Bronchial epithelial cell (primary cell): Measurements from ENCODE around the gene PHF21B. TPM values are rescaled to one million over a fixed set of nuclear protein-coding genes. Genes with fewer than 3 reads are reported as not detected.

ENCODE experiments used
- DNase-seq: peaks from one replicate; pipeline ENCODE4 v3.0.0-alpha.2; 2010; ENCODE audit warnings: low read depth
- FAIRE-seq: peaks from 2 replicates; lab custom pipeline; 2011; peaks lifted over from hg19 to GRCh38; lab: Jason Lieb, UNC
- H3K27me3 ChIP-seq: 2 replicates; pipeline ENCODE4 v1.5.1; 2011; ENCODE audit warnings: low read length; ENCODE audit not compliant: control insufficient read depth, insufficient read depth
- H3K36me3 ChIP-seq: 2 replicates; pipeline ENCODE4 v1.5.1; 2011; ENCODE audit warnings: low read length; ENCODE audit not compliant: control insufficient read depth, insufficient read depth
- H3K4me3 ChIP-seq: 2 replicates; pipeline ENCODE4 v1.5.1; 2011; ENCODE audit warnings: mild to moderate bottlenecking, low read depth, low read length, control low read depth
- total RNA-seq: library from RNA; depleted of rRNA; stranded (reverse); fragments of >200 nt; gene quantifications from 2 replicates; pipeline ENCODE4 v1.2.1, GENCODE V29; 2014
- TF ChIP-seq, protein P1 (sequence below): IDR thresholded peaks from 2 replicates; pipeline ENCODE4 v1.5.1; 2011; ENCODE audit warnings: mild to moderate bottlenecking, moderate library complexity, low read length, control low read depth, inconsistent platforms; ENCODE audit not compliant: insufficient read depth, severe bottlenecking

Gene PHF21B
- total RNA-seq, 1 donor from 2014 or later = not detected

DNA sequence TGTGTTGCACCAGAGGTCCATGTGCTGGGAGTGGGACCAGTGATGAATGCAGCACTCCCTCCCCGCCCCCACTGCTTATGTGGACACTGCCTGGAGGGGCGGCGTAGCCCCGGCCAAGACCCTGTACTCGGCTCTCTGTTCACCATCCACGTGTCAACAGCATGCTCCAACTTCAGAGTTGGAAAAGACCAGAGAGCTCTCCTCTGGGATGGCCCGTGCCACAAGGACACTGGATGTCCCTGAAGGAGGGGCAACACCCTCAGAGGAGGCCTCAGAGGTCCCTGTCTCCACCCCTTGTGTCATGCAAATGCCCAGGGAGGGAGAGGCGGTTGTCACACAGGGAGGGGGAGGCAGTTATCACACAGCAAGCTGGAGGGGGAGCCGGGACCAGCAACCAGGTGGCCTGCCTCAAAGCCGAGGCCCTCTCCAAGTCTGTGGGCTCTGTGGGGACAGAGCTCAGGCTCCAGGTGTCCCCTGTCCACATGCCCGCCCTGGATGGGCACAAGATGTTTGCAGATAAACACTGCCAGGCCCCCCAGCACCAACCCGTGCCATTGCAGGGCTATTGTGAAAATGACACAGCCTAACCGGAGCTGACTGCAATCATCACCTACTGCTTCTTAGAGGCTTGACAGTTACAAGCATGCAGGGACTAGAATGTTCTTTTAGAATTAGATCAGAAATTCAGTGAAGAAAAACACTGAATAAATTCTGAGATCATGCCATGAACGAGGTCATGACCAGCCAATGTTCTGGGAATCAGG is 121.1 kb downstream of the PHF21B start:
- no peak overlapping the region for H3K4me3 ChIP-seq
- DNase-seq (no peak), FAIRE-seq (no peak)
- H3K27me3 ChIP-seq = no peaks in the 10 kb centered on the region
- no peaks in the 10 kb centered on the region for H3K36me3 ChIP-seq
- TF ChIP-seq, protein P1, sequence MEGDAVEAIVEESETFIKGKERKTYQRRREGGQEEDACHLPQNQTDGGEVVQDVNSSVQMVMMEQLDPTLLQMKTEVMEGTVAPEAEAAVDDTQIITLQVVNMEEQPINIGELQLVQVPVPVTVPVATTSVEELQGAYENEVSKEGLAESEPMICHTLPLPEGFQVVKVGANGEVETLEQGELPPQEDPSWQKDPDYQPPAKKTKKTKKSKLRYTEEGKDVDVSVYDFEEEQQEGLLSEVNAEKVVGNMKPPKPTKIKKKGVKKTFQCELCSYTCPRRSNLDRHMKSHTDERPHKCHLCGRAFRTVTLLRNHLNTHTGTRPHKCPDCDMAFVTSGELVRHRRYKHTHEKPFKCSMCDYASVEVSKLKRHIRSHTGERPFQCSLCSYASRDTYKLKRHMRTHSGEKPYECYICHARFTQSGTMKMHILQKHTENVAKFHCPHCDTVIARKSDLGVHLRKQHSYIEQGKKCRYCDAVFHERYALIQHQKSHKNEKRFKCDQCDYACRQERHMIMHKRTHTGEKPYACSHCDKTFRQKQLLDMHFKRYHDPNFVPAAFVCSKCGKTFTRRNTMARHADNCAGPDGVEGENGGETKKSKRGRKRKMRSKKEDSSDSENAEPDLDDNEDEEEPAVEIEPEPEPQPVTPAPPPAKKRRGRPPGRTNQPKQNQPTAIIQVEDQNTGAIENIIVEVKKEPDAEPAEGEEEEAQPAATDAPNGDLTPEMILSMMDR = no peak

DNA sequence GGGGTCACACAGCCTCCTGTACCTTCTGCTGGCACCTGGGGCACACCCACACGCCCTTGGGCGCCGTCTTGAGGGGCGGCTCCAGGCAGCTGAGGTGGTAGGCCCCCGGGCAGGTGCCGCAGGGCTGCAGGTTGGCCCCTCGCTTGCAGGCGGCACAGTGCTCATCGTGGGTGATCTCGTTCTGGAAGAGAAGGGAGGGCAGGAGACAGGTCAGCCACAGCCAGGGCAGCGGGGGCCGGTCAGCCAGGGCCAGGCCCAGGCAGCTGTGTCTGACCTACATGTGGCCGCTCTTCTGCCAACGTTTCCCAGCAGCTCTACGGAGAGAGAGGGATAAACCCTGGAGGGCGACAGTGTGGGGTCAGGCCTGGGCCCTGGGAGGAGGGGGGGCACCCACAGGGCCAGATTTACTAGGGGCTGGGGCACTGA is 121.9 kb downstream of the PHF21B start:
- FAIRE-seq (no peak), DNase-seq (no peak)
- Histone ChIP-seq H3K27me3 (no peaks in the 10 kb centered on the region), H3K36me3 (no peaks in the 10 kb centered on the region), H3K4me3 (no peak overlapping the region)
- TF ChIP-seq, protein P1 = no peak

DNA sequence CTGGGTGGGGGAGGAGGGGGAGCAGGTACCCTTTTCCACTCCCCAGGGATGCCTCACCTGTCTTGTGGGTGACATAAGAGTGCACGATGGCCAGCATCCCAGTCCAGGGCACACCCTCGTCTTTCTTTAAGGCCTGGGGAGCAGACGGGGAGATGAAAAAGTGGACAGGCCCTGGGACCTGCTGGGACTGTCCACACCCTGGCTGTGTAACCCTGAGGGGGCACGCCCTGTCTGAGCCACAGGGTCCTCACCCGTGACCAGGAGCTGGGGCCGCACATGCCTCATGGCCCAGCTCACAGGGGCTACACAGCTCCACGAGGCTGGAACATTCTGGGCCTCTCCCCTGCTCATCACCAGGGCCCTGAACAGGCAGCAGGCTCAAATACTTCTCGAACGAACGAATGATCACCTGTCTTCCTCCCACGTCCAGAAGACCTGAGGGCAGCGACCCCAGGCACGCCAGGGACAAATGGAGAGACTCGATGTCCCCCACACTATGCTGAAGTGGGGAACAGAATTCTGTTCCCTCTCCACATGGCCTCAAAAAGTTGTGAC is 123.9 kb downstream of the PHF21B start:
- TF ChIP-seq, protein P1 = no peak
- no peaks in the 10 kb centered on the region for H3K27me3 ChIP-seq
- no peaks in the 10 kb centered on the region for H3K36me3 ChIP-seq
- FAIRE-seq = no peak
- no peak overlapping the region for H3K4me3 ChIP-seq
- no peak for DNase-seq

DNA sequence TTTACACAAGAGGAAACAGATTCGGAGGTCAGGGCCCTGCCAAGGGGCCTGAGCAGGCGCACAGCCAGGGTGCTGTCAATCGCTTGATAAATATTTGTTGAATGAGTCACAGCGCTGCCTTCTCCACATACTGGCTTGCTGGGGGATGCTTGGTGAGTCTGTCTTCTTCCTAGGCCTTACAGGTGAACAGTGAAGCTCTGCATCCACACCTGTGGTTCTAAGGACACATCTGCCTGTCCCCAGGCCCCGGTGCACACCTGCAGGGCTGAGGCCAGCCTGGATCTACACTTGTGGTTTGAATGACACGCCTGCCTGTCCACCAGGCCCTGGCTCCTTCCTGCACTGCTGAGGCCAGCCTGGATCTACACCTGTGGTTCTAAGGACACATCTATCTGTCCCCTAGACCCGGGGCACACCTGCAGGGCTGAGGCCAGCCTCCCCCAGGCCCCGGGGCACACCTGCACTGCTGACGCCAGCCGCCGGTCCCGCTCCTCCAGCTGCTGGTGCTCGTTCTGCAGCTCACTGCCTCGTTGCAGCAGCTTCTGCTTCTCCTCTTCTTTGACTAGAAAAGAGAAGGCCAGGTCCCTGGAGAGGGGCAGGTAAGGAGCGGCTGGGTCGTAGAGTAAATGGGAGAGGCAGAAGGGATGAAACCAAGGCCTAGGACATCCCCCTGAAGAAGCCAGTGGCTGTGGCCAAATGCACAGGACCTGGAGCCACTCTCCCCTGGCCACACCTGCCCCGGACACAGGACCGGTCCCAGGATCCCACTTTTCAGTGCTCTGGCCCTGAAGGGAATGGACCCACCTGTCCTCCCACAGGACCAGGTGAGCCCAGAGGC is 124.6 kb downstream of the PHF21B start:
- DNase-seq (no peak), FAIRE-seq (no peak)
- TF ChIP-seq, protein P1 = no peak
- Histone ChIP-seq H3K36me3 (no peaks in the 10 kb centered on the region), H3K4me3 (no peak overlapping the region), H3K27me3 (no peaks in the 10 kb centered on the region)

DNA sequence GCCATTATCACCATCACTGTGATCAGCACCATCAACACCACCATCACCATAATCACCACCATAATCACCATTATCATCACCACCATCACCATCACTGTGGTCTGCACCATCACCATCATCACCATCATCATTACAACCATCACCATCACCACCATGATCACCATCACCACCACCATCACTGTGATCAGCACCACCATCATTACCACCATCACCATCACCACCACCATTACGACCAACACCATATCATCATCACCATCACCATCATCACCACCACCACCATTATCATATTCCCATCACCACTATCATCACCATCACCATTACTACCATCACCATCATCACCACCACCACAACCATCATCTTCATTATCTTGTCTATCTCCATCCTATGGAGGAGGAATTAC is 125.2 kb downstream of the PHF21B start:
- no peaks in the 10 kb centered on the region for H3K27me3 ChIP-seq
- TF ChIP-seq, protein P1 = no peak
- FAIRE-seq (no peak), DNase-seq (no peak)
- no peak overlapping the region for H3K4me3 ChIP-seq
- H3K36me3 ChIP-seq = no peaks in the 10 kb centered on the region
